NCI-H1436 treated with DMSO at 0.1 percent for 48 hours (cell line): ENCODE results near the gene KDELR3.

Experiments used
- DNase-seq: peaks from one replicate; lab custom pipeline; 2025; lab: John Stamatoyannopoulos, UW

Gene KDELR3

GRCh38 chr22:38519453-38520250, 51.8 kb downstream of the KDELR3 start:
- DNase-seq: no peak

- DNase-seq: no peak
Measured at GRCh38 chr22:38523029-38523428, 55.1 kb downstream of the KDELR3 start.

DNA sequence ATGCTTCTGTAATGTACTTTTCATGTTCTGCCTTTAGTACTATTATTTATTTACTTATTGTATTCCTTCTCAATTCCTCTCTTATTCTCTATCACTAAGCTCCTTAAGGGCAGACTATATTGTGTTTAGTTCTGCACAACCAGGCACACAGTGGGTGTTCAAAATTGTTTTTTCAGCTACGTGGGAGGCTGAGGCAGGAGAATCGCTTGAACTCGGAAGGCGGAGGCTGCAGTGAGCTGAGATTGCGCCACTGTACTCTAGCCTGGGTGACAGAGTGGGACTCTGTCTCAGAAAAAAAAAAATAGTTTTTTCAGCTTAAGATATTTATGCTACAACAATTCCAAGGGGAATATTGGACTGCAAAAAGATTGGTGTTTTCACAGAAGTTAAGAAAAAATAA, 55.6 kb downstream of the KDELR3 start:
- no peak for DNase-seq

- no peak for DNase-seq
Measured at GRCh38 chr22:38524429-38524828, 56.5 kb downstream of the KDELR3 start.

GRCh38 chr22:38531251-38531938, 63.5 kb downstream of the KDELR3 start:
- no peak for DNase-seq
